GM19438 (cell line): ENCODE measurements around the gene WDSUB1.

Experiments used
- ATAC-seq: cut with Tn5 transposase; IDR thresholded peaks from one replicate; pipeline ENCODE4 v1.9.1; 2021; ENCODE audit warnings: low read depth; ENCODE audit not compliant: unreplicated experiment

WDSUB1 gene

DNA sequence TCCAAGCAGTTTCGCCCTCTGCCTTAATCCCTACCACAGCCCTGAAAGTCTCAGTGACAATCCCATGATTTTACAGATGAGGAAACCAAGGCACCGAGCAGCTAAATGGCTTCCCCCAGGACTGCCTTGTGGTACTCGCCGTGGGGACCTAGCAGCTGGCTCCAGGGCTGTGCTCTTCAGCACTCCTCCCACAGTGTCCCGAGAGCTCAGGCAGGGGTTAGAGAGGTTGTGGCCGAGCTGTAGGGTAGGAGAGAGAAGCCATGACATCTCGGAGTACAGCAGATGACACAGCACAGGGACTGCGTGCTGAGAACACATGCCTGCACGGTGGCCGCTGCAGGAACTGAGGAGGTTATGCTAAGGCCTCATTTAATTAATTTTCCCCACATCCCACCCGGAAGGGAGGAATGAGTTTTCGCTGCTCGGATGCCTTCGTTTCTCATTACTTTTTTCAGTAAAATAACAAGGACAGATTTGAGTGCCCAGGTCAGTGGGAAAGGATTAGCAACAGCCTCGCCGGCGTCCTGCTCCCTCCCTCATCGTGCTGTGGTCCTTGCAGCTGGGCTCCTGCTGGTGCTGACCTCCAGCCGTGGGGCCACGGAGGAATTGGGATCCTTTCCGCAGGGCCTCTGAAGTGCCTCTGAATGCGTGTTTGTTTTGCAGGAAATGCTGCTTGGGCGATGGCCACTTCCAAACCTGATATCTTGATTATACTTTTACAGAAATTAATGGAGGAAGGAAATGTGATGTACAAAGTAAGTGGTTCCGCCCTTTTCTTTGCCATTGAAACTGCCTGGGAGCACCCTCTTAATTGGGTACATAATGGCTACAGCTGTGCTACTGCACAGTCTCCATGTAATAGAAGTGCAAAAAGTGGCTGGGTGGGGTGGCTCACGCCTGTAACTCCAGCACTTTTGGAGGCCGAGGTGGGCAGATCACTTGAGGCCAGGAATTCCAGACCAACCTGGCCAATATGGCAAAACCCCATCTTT, 61.2 kb downstream of the WDSUB1 start:
- ATAC-seq: no peak

DNA sequence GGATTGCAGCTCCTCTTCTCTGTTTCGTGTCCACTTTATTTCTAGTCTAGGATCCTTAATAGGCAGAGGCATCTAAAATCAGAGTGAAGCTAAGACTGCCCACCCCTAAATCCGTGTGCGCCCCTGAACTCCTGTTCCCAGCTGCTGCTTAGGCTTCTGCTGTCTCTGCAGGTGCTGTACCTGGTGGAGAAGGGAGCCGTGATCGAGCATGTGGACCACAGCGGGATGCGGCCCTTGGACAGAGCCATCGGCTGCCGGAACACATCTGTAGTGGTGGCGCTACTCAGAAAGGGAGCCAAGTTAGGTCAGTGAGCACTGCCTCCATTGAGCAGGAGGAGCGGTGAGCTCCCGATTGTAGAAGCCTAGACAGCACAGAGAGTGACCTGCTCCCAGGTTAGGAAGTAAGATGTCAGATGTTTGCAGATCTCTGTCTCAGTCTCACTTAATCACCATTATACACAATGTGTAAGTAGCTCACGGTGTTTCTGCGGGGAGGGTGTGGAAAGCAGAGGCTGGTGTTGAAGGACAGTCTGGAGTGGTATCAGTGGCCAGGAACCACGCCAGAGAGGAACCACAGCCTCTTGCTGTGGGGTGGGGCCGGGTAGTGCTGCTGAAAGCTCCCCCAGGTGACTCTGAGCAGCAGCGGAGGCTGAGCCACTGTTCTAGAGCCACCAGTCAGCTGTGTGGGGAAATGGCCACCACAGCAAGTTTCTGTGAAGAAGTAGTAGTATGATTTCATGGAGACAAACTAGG, 62.3 kb downstream of the WDSUB1 start:
- no peak for ATAC-seq

DNA sequence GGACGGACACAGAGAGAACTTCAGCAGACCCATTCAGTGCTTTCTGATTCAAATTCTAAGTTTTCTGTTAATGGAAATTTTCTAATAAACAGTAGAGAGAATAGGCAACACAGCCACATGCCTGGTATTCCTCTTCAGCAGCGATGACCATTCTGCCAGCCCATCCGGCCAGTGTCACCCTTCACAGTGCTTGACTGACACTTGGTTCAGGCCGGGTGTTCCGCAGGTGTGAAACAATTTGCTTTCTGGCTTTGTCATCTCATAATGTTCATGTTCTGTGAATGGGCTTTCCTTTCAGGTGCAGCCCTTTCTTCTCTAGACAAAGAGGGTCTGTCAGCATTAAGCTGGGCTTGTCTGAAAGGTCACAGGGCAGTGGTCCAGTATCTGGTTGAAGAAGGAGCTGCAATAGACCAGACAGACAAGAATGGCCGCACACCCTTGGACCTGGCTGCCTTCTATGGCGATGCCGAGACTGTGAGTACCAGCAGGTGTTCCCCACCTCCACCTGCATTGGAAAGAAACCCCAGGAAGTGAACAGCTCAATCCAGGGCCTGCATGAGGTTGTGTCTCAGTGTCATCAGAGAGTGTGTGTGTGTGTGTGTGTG, 67.0 kb downstream of the WDSUB1 start:
- ATAC-seq: no peak

GRCh38 chr2:159218389-159218788, 68.1 kb downstream of the WDSUB1 start:
- ATAC-seq: no peak

GRCh38 chr2:159217676-159218075, 68.8 kb downstream of the WDSUB1 start:
- ATAC-seq: no peak

DNA sequence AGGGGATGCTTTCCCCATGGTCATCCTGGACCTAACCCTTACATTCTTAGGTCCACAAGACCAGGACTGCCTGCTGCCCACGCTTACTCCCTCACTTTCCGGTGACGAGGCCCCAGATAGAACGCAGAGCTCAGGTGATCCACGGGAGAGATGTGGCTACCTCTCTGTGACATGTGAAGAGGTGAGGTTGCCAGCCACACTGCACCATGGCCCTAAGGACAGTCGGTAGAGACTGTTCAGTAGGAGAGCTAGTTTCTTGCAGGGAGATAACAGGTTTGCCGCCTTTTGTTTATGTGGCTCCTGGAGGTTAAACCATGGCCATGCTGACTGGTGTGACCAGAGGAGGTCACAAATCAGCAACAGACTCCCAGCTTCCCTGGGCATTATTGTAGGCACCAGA, 71.4 kb downstream of the WDSUB1 start:
- no peak for ATAC-seq

DNA sequence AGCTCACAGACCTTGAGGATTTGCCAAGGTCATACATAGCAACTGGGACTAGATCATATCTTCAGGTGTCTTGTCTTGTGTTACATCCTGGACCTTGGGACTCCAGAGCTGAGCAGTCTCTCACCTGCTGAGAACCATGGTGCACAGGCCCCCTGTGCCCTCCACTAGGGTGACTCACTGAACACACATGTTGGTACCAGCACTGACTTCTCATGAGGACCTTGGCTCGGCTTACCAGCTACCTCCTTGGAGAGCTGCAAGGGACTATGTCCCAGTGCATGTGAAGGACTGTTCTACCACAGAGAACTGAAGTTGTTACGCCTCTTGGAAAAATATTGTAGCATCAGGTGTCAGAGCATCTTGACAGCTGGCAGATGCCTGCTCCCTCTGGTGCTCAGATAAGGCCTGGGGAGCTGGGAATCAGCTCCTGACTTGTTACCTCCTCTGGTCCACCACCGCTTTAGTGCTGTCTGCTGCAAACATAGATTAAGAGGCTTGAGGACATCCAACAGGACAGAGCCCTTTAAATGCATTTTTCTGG, 72.1 kb downstream of the WDSUB1 start:
- no peak for ATAC-seq

- no peak for ATAC-seq
Observed at GRCh38 chr2:159213296-159213695, 73.2 kb downstream of the WDSUB1 start.

DNA sequence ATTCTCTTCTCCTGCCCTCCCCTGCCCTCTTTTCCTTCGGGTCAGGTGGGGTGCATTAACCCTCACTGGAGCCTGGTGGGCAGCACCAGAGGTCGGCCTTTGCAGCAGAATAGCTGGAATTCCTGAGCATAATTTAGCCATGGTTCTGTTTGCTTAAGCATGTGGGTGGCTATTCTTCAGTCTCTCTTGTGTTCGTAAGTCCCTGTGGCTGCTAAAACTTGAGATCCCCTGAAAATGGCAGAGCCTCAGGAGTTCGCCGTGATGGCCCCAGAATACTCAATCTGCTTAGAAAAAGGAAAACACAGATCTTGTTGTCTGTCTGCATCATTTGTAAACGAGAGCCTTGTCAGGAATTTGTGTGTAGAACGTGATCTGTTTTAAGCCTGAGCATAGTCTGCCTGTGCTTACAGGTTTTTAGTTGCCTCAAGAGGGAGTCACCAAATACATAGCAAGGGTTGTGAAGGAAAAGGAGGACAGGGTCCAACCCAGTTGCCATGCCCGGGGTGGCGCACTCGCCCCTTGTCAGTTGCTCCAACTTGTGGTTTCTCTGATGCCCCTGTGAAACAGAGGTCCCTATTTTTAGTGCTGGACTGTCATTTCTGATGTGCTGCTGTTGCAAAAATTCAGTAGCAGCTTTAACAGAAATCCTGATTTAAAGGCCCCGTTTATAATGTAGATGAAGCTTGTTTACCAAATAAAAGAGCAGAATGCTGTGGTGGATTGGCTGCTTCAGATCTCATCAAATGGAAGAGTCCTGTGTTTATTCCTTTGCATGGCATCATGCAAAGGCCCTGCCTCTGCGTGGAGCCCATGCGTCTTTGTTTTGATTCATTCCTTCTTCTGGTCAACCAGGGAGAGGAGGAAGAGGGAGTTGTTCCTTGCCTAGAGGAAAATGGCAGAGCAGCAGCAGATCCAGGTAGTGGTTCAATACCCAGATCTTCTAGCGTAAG, 74.8 kb downstream of the WDSUB1 start:
- no peak for ATAC-seq

DNA sequence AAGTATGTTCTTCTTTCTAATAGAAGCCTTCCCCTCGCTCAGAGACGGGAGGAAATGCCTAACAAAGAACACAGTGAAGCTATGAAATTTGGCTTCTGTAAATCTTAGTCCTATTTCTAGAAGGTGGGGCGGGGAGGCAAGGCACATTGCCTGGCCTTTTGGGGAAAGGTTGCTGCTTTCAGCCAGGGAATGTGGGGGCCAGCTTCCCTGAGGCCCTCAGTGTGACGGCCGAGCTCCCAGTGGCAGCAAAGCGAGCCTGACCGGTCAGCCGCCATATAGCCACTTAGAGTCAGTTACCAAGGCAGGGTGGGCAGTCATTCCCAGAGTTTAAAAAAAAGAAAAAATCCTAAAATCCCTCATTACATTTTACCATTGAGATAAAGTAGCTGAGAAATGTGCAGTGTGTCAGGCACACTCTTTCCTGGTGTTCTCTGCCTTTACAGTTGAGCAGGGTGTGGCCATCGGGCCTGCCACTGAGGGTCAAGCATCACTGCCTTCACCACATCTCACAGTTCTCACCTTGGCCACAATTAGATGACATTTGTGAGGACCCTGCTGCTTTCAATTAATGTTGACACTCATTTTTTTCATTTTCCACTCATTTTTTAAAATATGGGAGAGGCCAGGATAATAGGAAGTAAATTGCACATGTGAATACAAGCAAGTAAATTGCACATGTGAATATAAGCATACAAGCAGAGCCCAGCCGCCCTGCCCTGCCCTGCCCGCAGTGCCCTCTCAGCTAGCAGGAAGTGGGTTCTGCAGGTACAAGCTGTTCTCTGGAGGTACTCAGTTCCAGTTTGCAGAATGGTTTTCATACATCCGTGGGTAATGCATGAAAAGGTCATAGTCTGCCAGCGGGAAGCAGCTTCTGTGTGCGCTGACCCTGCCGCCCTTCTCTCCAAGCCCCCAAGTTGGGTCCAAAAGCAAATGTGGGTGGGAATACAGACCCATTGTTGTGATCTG, 76.9 kb downstream of the WDSUB1 start:
- peak; percentile 67 for ATAC-seq

DNA sequence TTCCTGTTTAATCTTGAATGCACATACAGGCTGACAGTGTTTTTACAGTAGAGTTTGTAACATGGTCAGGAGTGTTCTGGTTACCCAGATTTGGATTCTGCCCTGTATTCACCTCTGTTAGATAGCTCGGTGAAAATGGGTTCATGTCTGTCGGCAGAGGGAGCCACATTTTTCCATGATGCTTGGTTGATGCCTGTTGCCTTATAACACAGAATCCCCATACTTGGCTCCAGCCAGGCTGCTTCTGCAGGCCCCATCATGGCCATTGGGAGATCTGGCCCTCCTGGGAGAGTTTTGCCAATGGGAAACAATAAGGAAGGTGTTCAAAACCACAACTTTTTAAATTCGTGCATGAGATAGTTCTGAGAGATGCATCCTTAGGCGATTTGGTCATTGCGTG, 78.1 kb downstream of the WDSUB1 start:
- no peak for ATAC-seq

DNA sequence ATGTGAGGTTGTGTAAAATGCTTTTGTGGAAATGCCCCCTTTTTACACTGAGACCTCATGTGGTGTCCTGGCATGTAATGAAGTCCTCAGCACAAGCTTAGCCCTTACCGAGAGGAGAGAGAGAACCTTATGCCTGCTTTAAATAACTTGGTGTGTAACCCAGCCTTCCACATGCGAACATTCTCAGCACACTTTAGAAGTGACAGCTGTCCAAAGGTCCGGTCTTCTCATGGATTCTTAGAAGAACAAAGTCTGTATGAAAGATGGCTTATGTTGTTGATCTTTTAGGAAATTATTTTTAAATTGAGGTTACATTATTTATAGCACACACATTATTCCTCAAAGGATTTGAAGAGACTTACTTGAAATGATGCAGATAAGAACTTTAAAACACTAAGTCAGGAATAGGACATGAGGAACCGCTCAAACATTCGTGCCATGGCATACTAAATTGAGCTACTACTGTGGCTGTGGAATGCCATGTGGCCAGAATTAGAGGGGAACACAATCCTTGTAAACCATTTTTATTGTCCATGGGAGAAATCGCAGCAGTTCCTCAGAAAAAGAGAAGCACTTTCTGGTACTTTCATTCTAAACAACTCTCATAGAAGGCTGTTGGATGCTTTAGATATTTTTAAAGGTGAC, 79.6 kb downstream of the WDSUB1 start:
- ATAC-seq: no peak

DNA sequence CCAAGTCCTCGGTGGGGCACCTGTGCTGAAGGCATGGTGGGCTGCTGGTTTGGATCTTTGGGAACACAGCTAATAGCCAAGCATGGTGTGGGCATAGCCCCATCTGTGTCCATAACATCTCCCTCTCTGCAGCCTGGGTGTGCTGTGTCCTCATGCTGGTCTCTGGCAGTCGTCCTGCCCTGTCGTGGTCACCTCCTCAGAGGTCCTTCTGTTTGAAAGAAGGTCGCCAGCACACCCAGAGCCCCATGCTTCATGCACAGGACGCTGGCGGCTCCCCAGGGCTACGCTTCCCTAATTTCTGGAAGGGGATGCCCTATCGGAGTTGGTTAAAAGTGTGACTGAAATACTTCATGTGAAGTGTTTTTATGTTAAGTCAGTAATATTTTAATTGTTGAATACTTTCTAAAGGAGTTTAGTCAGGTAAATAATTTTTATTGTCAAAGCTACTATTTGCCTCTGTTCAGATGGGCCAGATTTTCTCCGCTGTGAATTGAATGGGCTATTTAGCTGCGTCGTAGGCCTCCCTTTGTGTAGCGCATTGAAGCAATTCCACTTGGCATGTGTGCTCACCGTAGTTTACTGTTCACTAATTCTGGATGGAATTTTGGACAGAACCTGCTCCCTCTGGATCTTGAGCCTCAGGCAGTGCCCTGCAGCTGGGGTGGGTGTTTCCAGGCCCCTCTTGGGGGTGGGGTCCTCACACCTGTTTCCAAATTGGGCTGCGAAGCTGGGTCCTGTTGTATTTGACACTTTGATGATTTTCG, 81.9 kb downstream of the WDSUB1 start:
- ATAC-seq: no peak

DNA sequence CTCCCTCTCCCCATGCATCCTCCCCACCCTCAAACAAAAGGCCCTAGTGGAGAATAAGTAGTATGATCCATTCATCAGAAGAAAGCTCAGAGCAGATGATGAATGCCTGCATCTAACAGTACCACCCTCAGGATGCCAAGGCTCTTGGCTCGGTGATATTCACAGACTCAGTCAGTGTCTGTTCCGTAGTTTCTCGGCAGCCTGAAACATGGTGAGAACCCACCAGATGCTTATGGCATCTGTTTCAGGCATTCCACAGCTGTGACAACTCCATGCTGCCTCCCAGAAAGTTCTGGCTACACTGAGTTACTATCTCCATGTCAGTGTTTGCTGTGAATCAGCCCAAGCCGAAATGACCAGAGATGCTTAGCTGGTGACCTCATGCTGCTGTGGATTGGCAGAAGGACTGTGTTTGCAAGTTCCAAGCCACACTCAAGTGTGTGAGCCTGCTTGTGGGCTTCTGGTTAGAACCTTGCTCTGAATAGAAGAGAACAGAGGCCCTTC, 83.9 kb downstream of the WDSUB1 start:
- ATAC-seq: no peak

DNA sequence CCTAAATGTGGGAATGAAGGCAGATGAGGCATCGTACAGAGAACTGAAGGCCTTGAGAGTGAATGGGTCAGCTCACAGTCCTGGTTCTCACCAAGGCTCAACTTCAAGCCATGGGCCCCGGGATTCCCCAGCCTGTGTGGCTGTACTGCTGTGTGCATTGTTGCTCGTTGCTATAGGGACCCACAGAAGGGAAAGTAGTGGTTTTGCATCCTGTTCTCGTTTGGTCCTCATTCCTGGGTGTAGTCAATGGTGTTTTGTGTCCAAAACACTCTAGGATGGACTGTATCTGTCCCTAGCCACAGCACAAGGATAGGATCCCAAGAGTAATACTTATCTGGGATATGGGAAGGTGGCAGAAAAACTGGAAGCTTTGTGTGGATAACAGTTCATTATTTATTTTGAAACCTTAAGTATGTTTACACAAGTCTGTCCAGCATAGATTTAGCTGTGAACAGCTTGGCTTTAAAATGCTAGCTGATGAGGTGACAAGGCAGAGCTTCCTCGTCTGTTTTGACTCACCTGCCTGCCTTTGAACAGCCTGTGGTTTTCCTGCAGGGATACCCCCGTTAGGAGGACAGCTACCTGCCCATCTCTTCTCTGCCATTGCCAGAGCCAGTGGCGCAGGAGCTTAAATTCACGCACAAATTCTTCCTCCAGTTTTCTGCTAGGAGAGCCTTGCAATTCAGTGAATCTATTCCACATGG, 85.0 kb downstream of the WDSUB1 start:
- ATAC-seq: peak; percentile 98

GRCh38 chr2:159200498-159200897, 86.0 kb downstream of the WDSUB1 start:
- ATAC-seq: no peak
